Esophagus squamous epithelium (tissue), 4 donors: ENCODE data around the gene NHERF2.

Source experiments
- CTCF ChIP-seq, 6 experiments: fragments of 450-650 bp in 4 of 6; fragments of 200-600 bp in 2 of 6; sonication (generic) in 2 of 6; IDR thresholded peaks; one replicate each; pipeline ENCODE4 v1.5.1; 2016 to 2019; ENCODE audit warnings: antibody characterized with exemption in 6 of 6, mild to moderate bottlenecking in 4 of 6, moderate library complexity in 4 of 6
- POLR2A ChIP-seq, 4 donors: fragments of 450-650 bp; IDR thresholded peaks; one replicate each; pipeline ENCODE4 v1.6.1; 2017; ENCODE audit warnings: antibody characterized with exemption in 4 of 4, mild to moderate bottlenecking in 4 of 4, moderate library complexity in 3 of 4

DNA sequence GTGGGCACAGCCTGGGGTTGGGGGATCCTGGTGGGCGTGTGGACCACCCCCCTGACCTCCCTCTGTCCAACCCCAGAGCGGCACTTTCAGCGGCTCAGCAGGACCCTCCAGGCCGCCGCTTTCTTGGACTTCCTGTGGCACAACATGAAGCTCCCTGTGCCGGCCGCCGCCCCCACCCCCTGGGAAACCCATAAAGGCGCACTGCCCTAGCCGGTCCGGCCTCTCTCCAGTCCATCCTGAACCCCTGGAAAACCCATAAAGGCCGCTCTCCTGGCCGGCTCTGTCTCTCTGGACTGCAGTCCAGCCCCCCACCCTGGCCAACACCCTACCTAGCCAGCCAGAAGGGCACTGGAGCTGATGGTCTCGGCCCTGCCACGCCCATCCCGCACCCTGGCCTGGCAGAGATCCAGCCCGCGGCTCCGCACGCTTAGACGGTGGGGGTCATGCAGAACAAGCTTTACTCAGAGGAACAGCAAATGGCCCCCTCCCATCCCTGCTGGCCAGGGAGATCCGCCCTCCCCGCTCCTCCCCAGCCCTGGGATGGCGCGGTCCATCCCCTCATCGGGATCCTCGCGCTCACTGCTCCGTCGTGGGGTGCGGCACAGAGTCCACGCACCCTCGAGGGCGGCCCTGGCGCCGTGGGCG, 48.1 kb upstream of the NHERF2 start:
- TF ChIP-seq CTCF (IDR thresholded peaks at IDR 0.05) (no peak), POLR2A (IDR thresholded peaks at IDR 0.05) (no peak)
